K562 (cell line): ENCODE data around the gene TBC1D2B. TPM values are rescaled to one million over a fixed set of nuclear protein-coding genes. Genes with fewer than 3 reads are reported as not detected.

ENCODE experiments used
- ATAC-seq: fragments of 200-7000 bp; cut with Tn5 transposase; 3 replicates; pipeline ENCODE4 v1.9.1; 2020; ENCODE audit warnings: moderate library complexity
- BruUV-seq: library from RNA; stranded (reverse); fragments of 400-500 nt; replicated peaks from 2 replicates; lab custom pipeline; 2021; lab: Mats Ljungman, UMichigan
- CTCF ChIA-PET: fragments of 300-600 bp; formaldehyde crosslinking; extraction: SDS; loops from one replicate; lab custom pipeline; 2021; ENCODE audit warnings: low intra/inter-chr PET ratio; lab: Yijun Ruan, JAX
- POLR2A ChIA-PET: fragments of 300-600, 350-650 bp; sonication (Branson Sonifier 250); formaldehyde crosslinking; extraction: SDS; loops from one replicate; lab custom pipeline; 2021; ENCODE audit warnings: antibody characterized with exemption, inconsistent platforms; lab: Yijun Ruan, JAX
- DNase-seq, 4 experiments: peaks; one replicate each; pipeline versions ENCODE4 v3.0.0 to v3.0.0-alpha.2; 2011 to 2018; ENCODE audit warnings: low spot score in 3 of 4, mixed read lengths in 3 of 4; ENCODE audit errors: extremely low read depth in 1 of 4
- FAIRE-seq: peaks from 2 replicates; lab custom pipeline; 2011; peaks lifted over from hg19 to GRCh38; lab: Jason Lieb, UNC
- H2AFZ ChIP-seq: 2 replicates; pipeline ENCODE4 v1.6.0; 2011; ENCODE audit warnings: low read depth, low read length, control low read depth, inconsistent platforms
- H3K27ac ChIP-seq: fragments of 200-600 bp; 3 replicates; pipeline ENCODE4 v1.8.0; 2011; ENCODE audit warnings: low read depth, mild to moderate bottlenecking, control low read depth, inconsistent platforms, low read length, moderate library complexity, mixed read lengths; ENCODE audit errors: extremely low read depth
- H3K27me3 ChIP-seq, 2 experiments: fragments of 300-600 bp in 1 of 2; 2 replicates in 1 of 2; 3 replicates in 1 of 2; pipeline versions ENCODE4 v1.6.0 to v1.8.0; 2011; ENCODE audit warnings: inconsistent platforms in 2 of 2, low read length in 2 of 2, mild to moderate bottlenecking in 1 of 2, mixed read lengths in 1 of 2, moderate library complexity in 1 of 2; ENCODE audit not compliant: control insufficient read depth in 2 of 2, insufficient read depth in 2 of 2
- H3K36me3 ChIP-seq: fragments of 300-600 bp; 3 replicates; pipeline ENCODE4 v1.8.0; 2011; ENCODE audit warnings: mild to moderate bottlenecking, low read length, inconsistent platforms; ENCODE audit not compliant: control insufficient read depth, insufficient read depth
- H3K4me1 ChIP-seq, 2 experiments: fragments of 200-600 bp in 1 of 2; replicated peaks in 1 of 2; 2 replicates in 1 of 2; 3 replicates in 1 of 2; pipeline versions ENCODE4 v1.5.1 to v1.8.0; 2011; ENCODE audit warnings: inconsistent platforms in 2 of 2, low read length in 2 of 2, mild to moderate bottlenecking in 1 of 2, mixed read lengths in 1 of 2, moderate library complexity in 1 of 2; ENCODE audit not compliant: control insufficient read depth in 2 of 2, insufficient read depth in 2 of 2
- H3K4me2 ChIP-seq: 2 replicates; pipeline ENCODE4 v1.6.1; 2011; ENCODE audit warnings: low read length, control low read depth, inconsistent platforms, mixed read lengths; ENCODE audit not compliant: insufficient read depth
- H3K4me3 ChIP-seq: fragments of 200-600 bp; sonication (generic), shearing (Covaris generic); 2 replicates; pipeline ENCODE4 v1.5.1; 2016; ENCODE audit warnings: control low read depth, inconsistent platforms
- H3K79me2 ChIP-seq: fragments of 200-600 bp; 3 replicates; pipeline ENCODE4 v1.8.0; 2011; ENCODE audit warnings: low read length, inconsistent platforms; ENCODE audit not compliant: control insufficient read depth, insufficient read depth
- H3K9ac ChIP-seq, 2 experiments: 2 replicates each; pipeline versions ENCODE4 v1.6.0 to v1.6.1; 2011; ENCODE audit warnings: low read depth in 2 of 2, low read length in 2 of 2, control low read depth in 1 of 2, inconsistent platforms in 1 of 2, mild to moderate bottlenecking in 1 of 2, mixed read lengths in 1 of 2; ENCODE audit not compliant: insufficient read depth in 1 of 2
- H3K9me1 ChIP-seq: one replicate; pipeline ENCODE4 v1.6.0; 2011; ENCODE audit warnings: inconsistent platforms, mild to moderate bottlenecking, low read length, moderate library complexity; ENCODE audit not compliant: control insufficient read depth, insufficient read depth
- H3K9me3 ChIP-seq: replicated peaks from 2 replicates; pipeline ENCODE4 v1.5.1; 2011; ENCODE audit warnings: low read depth, low read length, inconsistent platforms; ENCODE audit not compliant: control insufficient read depth, insufficient read depth
- H4K20me1 ChIP-seq: replicated peaks from 2 replicates; pipeline ENCODE4 v1.6.1; 2011; ENCODE audit warnings: low read length, inconsistent platforms, mixed read lengths; ENCODE audit not compliant: control insufficient read depth, insufficient read depth
- WGBS: fragments of 100-300 bp; shearing (Covaris generic); methylation state at CpG from one replicate; pipeline ENCODE4 v1.1.6; 2016; ENCODE audit warnings: low coverage, mixed read lengths; ENCODE audit not compliant: insufficient coverage; ENCODE audit errors: missing lambda C conversion rate; 5-methylcytosine and 5-hydroxymethylcytosine counted together
- in situ Hi-C: fragments of 300-500 bp; cut with MboI; formaldehyde crosslinking; loops from 4 replicates; pipeline ENCODE4 v1.15.0; 2018; ENCODE audit warnings: inconsistent platforms, mixed read lengths
- intact Hi-C: fragments of 100-400 bp; cut with micrococcal nuclease; formaldehyde crosslinking; loops from 2 replicates; pipeline ENCODE4 v1.14.2; 2022
- polyA plus RNA-seq, 8 experiments: library from polyadenylated mRNA; depleted of rRNA in 4 of 8; stranded (reverse) in 5 of 8; unstranded in 3 of 8; fragments of >200 nt; fragmentation: Nextera tagmentation in 2 of 8; fragmentation: Illumina TruSeq in 1 of 8; extraction: Ambion mirVana in 2 of 8; extraction: Trizol in 1 of 8; gene quantifications; 2 replicates each; pipeline versions ENCODE4 v1.2.1 to v1.2.3, GENCODE V29; 2011 to 2014; ENCODE audit warnings: inconsistent platforms in 1 of 8, missing spikeins in 1 of 8
- total RNA-seq, 7 experiments: library from RNA; depleted of rRNA in 6 of 7; stranded (reverse); fragments of >200 nt in 6 of 7; fragmentation: Illumina TruSeq in 2 of 7; extraction: Trizol in 2 of 7; gene quantifications; 2 replicates each; pipeline versions ENCODE4 v1.2.1 to v1.2.3, GENCODE V29; 2011 to 2021; ENCODE audit warnings: low replicate concordance in 1 of 7
- TF ChIP-seq, protein P1 (sequence below): fragments of 250-450 bp; sonication (Bioruptor Pico); IDR thresholded peaks from 2 replicates; pipeline ENCODE4 v1.4.0; 2020; ENCODE audit warnings: mild to moderate bottlenecking, moderate library complexity, borderline replicate concordance

Gene TBC1D2B
- total and polyA plus RNA-seq, 9 of the 15 experiments (the other 6 are each of a cell fraction or from before 2014, with no cell fraction given), result 0.15 to 16.3 (median 8.9) TPM

DNA sequence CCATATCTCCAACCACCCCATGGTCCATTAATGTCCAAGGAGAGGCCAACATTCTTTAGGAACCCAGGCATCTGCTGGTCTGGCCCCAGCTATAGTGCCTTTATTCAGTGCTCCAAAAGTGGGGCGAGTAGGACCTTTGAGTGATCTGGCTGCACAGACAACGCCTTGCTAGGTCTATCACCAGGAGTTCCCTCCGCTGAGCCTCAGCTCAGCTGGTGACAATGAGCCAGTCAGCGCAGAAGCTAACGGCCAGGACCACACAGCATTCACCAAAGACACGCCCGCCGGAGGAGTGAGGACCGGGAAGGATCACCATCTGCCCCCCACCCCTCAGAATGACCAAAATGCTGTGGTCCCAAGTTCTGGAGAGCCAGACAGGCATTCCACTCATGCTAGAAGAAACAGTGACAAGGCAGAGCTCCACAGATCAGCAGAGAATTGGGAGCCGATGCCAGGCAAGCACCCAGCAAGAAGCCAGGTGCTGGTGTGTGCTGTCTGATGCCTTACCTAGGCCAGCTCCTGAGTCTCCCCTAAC lies 19.0 kb downstream of the TBC1D2B start:
- WGBS, result 57% methylated on average over 10 of the region's 10 CpGs

More for the DNA sequence above, 19.0 kb downstream of the TBC1D2B start:
- Histone ChIP-seq H3K4me2 (no peak overlapping the region), H3K79me2 (0 out of 3 replicates have a peak, but pooled peaks cover 2% of the 10 kb centered on the region), H3K9me1 (no peaks in the 10 kb centered on the region), H3K4me3 (no peak overlapping the region), H3K36me3 (peaks cover 2% of the 10 kb centered on the region; the same call in 1 of the 3 replicates), H3K9ac (no peak overlapping the region), H4K20me1 (peaks cover 5% of the 10 kb centered on the region; the same call in 1 of the 2 replicates), H2AFZ (no peak overlapping the region), H3K27me3 (no peaks in the 10 kb centered on the region), H3K9me3 (no peaks in the 10 kb centered on the region), H3K27ac (no peak overlapping the region), H3K4me1 (peaks cover 3 to 4% of the 10 kb centered on the region in 2 experiments; a peak in 3 of 5 replicates)
- ChIA-PET CTCF (no interaction called here), POLR2A (interaction anchor here (1.2 to 1.9 kb wide), 4 partner anchors 9 to 16 kb away, joined by 4 to 9 read pairs (median 5); no protein-coding TSS in a partner anchor)
- TF ChIP-seq, protein P1, sequence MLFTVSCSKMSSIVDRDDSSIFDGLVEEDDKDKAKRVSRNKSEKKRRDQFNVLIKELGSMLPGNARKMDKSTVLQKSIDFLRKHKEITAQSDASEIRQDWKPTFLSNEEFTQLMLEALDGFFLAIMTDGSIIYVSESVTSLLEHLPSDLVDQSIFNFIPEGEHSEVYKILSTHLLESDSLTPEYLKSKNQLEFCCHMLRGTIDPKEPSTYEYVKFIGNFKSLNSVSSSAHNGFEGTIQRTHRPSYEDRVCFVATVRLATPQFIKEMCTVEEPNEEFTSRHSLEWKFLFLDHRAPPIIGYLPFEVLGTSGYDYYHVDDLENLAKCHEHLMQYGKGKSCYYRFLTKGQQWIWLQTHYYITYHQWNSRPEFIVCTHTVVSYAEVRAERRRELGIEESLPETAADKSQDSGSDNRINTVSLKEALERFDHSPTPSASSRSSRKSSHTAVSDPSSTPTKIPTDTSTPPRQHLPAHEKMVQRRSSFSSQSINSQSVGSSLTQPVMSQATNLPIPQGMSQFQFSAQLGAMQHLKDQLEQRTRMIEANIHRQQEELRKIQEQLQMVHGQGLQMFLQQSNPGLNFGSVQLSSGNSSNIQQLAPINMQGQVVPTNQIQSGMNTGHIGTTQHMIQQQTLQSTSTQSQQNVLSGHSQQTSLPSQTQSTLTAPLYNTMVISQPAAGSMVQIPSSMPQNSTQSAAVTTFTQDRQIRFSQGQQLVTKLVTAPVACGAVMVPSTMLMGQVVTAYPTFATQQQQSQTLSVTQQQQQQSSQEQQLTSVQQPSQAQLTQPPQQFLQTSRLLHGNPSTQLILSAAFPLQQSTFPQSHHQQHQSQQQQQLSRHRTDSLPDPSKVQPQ (CRISPR knock-in tag), result no peak
- no TSS peak for BruUV-seq
- intact Hi-C loops (no loop called here), in situ Hi-C loops (no loop called here)
- no peak for ATAC-seq
- DNase-seq, result no peak
- FAIRE-seq, result peak; percentile 15
